ENCODE data around the gene OR10H1.
"Not testable (repeated sequence)": the region's sequence is repeated elsewhere in the genome, so short reads cannot be mapped to it uniquely, and the experiment has no call there.

Gene OR10H1

GRCh38 chr19:15774159-15774558, 41.3 kb downstream of the OR10H1 start:
- not testable (repeated sequence) for DNase-seq (ENCODE audit: low read depth)

GRCh38 chr19:15769586-15769985, 45.9 kb downstream of the OR10H1 start:
- DNase-seq (ENCODE audit: low read depth), result no peak

- DNase-seq (ENCODE audit: low read depth), result no peak
These were observed 55.4 kb downstream of the OR10H1 start for GRCh38 chr19:15759962-15760565.

- DNase-seq (ENCODE audit: low read depth), result no peak
These were observed 57.1 kb downstream of the OR10H1 start for GRCh38 chr19:15758379-15758778.

All from stimulated activated CD8-positive, alpha-beta memory T cell treated with anti-CD3 and anti-CD28 coated beads, Interleukin-12 subunit alpha, Interleukin-12 subunit beta, amount 100 ng/mL, for 4 hours (primary cell).